GM11168 (cell line): ENCODE results near the gene NTM.

Experiments
- in situ Hi-C: fragments of 300-500 bp; cut with MboI; formaldehyde crosslinking; loops from one replicate; pipeline ENCODE4 v1.12.0; 2022; ENCODE audit warnings: low sequenced_read_pairs; ENCODE audit not compliant: unreplicated experiment

Gene NTM

DNA sequence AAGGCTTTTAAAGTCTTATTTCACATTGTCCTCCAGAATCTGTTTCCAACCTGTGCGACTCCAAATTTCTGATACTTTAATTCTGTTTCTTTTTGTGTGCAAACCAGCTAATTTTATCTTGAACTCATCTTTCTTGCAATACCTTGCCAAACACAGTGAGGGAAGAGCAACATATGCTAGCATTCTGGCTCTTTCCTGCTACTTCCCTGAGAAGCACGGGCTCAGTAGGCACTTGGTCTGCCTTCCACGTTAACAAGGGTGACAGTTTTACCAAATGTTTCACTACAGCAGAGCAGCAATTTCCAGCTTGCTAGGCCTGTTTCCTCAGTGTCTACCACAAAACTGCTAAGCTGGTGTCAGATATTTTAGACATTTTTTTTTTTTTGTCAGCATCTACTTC, 405.8 kb downstream of the NTM start:
- in situ Hi-C loops, result no loop called here

GRCh38 chr11:131785801-131786200, 415.4 kb downstream of the NTM start:
- in situ Hi-C loops, result no loop called here

DNA sequence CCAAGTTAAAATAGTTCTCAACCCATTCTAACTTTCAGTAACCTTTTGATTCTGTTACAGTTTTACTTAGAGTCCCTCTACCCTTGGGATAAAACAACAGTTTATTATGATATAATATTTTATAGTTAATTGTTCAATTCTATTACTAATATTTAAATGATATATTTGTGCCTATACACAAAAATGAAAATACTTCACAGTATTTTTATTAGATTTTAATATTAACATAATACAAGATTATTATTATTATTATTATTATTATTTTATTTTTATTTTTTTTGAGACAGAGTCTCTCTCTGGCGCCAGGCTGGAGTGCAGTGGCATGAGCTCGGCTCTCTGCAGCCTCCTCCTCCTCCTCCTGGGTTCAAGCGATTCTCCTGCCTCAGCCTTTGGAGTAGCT, 416.7 kb downstream of the NTM start:
- in situ Hi-C loops, result no loop called here

- in situ Hi-C loops, result no loop called here
Observed at GRCh38 chr11:131790586-131790985, 420.2 kb downstream of the NTM start.

GRCh38 chr11:131792243-131792642, 421.8 kb downstream of the NTM start:
- in situ Hi-C loops, result no loop called here

DNA sequence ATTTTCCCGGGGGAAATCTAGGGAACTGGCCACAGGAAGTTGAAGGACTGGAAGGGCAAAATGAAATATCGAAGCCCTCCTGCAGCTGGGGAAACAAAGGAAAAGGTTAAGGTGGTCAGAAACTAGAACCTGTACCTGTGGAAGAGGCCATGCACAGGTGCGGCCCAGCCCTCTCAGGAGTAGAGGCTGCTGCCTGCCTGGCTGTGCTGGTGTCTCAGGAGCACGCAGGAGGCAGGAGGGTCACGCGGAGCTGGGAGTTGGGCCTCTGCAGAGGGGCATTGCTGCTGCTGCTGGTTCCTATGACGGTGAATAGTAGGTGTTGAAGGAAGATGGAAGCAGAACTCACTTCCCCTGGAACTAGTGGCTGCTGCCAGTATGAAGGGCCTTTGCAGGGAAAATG, 425.7 kb downstream of the NTM start:
- in situ Hi-C loops, result no loop called here

- in situ Hi-C loops, result no loop called here
Observed at GRCh38 chr11:131796541-131796940, 426.1 kb downstream of the NTM start.

GRCh38 chr11:131800452-131800851, 430.0 kb downstream of the NTM start:
- in situ Hi-C loops, result no loop called here

- in situ Hi-C loops, result no loop called here
Observed at GRCh38 chr11:131802440-131803115, 432.2 kb downstream of the NTM start.

DNA sequence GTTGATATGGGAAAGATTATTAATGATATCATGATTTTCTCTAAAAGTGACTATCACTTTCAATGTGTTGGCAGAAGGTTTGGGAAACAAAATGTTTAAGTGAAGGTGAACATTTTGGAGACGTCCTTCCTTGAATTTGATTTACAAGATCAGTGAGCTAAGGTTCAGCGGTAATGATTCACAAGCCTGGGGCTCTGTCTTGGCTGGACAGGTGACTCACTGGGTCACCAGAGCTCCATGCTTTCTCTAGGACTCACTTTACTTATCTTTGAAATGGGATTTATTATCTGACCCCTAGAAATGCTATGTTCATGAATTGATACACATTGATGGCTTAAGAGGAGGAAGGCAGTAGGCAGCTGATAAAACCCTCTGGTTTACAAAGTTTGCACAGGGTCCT, 437.5 kb downstream of the NTM start:
- in situ Hi-C loops, result no loop called here

DNA sequence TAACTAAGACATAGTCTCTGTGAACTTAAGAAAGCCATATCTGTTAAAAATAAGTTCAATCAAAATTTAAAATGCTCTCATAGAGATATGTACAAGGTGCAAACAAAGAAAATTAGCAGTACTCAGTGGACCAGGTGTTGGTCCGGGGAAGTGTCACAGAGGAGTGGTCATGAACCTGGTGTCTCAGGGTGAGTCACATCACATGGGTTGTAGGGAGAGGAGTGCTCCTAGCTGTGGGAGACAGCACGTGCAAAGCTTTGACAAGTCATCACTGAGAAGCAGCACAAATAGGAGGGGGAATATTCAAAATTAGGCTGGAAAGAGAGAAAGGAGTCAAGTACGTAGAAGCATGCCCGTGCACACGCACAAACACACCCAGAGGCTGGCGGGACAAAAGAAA, 438.1 kb downstream of the NTM start:
- in situ Hi-C loops, result no loop called here

DNA sequence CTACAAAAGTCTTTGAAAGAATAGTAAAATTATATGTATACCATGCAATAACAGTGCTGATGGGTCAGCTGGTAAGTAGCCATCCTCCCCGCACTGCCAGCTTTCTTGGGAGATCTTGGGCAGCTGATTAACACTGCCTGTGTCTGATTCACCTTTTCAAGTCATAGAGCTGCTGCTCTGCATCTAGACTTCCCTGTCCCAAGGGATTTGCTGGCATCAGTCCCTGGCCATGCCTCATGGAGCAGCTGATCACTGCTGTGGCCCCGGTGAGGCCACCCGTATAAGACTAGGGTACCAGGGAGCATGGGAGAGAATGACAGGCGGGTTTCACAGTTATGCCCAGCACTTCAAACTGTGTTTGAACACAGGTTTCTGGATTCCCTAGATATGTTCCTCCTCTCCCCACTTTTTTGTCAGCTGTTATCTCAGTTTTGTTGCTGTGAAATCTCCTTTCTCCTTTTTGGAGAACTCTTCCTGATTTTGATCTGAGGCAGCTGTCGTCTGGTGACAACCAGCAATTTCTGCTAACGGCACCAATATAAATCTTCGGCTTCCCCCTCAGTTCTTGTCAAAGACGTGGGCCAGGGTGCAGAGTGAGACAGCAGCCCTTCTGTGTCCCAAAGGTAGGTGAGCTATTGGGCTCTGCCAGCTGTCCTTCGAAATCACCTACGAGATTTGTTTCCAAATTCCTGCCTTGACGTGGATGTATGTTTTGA, 438.9 kb downstream of the NTM start:
- in situ Hi-C loops, result no loop called here

DNA sequence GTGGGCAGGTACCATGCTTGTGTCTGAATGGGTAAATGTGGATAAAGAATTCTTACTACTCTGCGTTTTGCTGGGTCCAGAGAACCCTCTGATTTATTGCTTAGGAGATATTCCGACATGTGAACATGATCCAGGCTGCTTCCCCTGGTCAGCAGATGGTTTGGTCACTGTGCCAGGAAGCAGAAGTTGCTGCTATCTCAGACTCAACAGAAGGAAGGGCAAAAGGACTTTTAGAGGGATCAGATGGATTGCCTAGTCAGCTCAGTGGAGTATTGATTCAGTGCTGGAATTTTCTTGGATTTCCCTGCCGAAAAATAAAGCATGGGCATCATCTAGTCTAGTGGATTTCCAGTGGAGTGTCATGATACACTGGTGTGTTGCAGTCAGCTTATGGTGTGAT, 440.1 kb downstream of the NTM start:
- in situ Hi-C loops, result no loop called here

GRCh38 chr11:131811383-131811782, 441.0 kb downstream of the NTM start:
- in situ Hi-C loops, result no loop called here

- in situ Hi-C loops, result no loop called here
Observed at GRCh38 chr11:131814108-131814507, 443.7 kb downstream of the NTM start.

- in situ Hi-C loops, result no loop called here
Observed at GRCh38 chr11:131815590-131815989, 445.2 kb downstream of the NTM start.

- in situ Hi-C loops, result no loop called here
Observed at GRCh38 chr11:131816051-131816450, 445.6 kb downstream of the NTM start.

- in situ Hi-C loops, result no loop called here
Observed at GRCh38 chr11:131817687-131818188, 447.3 kb downstream of the NTM start.

GRCh38 chr11:131819865-131820264, 449.4 kb downstream of the NTM start:
- in situ Hi-C loops, result no loop called here

- in situ Hi-C loops, result no loop called here
Observed at GRCh38 chr11:131822506-131822905, 452.1 kb downstream of the NTM start.

- in situ Hi-C loops, result no loop called here
Observed at GRCh38 chr11:131823772-131824171, 453.4 kb downstream of the NTM start.

DNA sequence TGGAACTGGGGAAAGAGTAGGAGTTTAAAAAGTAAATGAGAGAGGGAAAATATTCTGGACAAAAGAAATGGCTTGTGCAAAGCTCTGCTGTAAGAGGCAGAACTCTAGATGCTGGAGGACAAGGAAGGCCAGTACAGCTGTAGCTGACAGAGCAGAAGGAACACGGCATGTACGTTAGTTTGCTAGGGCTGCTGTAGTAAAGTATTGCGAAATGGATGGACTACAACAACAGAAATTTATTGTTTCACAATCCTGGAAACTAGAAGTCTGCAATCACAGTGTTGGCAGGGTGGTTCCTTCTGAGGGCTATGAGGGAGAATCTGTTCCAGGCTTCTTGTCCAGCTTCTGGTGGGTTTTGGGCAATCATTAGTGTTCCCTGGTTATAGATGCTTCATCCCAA, 454.4 kb downstream of the NTM start:
- in situ Hi-C loops, result no loop called here
